Neural progenitor cell (in vitro differentiated cells): ENCODE measurements around the gene ZKSCAN4. TPM values are rescaled to one million over a fixed set of nuclear protein-coding genes. Genes with fewer than 3 reads are reported as not detected.
A peak's percentile ranks its signal among the peaks of the same experiment; 100 is the strongest.

Experiments
- DNase-seq: peaks from one replicate; pipeline ENCODE4 v3.0.0-alpha.2; 2016; ENCODE audit warnings: low spot score
- H2AFZ ChIP-seq: fragments of 200-600 bp; sonication (generic); replicated peaks from 2 replicates; pipeline ENCODE4 v1.6.1; 2016; ENCODE audit warnings: antibody characterized with exemption
- H3F3A ChIP-seq: fragments of 200-600 bp; sonication (generic); 2 replicates; pipeline ENCODE4 v1.6.1; 2016; ENCODE audit warnings: antibody characterized with exemption, low read depth
- H3K27ac ChIP-seq: fragments of 200-600 bp; sonication (generic); 2 replicates; pipeline ENCODE4 v1.5.1; 2016; ENCODE audit warnings: mild to moderate bottlenecking
- H3K27me3 ChIP-seq: fragments of 200-600 bp; sonication (generic); 2 replicates; pipeline ENCODE4 v1.6.1; 2016; ENCODE audit warnings: mild to moderate bottlenecking, moderate library complexity
- H3K36me3 ChIP-seq: fragments of 200-600 bp; sonication (generic); 2 replicates; pipeline ENCODE4 v1.5.1; 2016
- H3K4me1 ChIP-seq: fragments of 200-600 bp; sonication (generic); 2 replicates; pipeline ENCODE4 v1.6.1; 2016; ENCODE audit warnings: mixed run types
- H3K4me2 ChIP-seq: fragments of 200-600 bp; sonication (generic); 2 replicates; pipeline ENCODE4 v1.6.1; 2016
- H3K4me3 ChIP-seq: fragments of 200-600 bp; sonication (generic); 2 replicates; pipeline ENCODE4 v1.5.1; 2016
- H3K79me2 ChIP-seq: fragments of 200-600 bp; sonication (generic); 2 replicates; pipeline ENCODE4 v1.6.1; 2016; ENCODE audit warnings: low read depth
- H3K9ac ChIP-seq: fragments of 200-600 bp; sonication (generic); 2 replicates; pipeline ENCODE4 v1.6.1; 2016
- H3K9me3 ChIP-seq: fragments of 200-600 bp; sonication (generic); 2 replicates; pipeline ENCODE4 v1.5.1; 2016; ENCODE audit warnings: low read depth
- H4K20me1 ChIP-seq: fragments of 200-600 bp; sonication (generic); 2 replicates; pipeline ENCODE4 v1.6.1; 2016; ENCODE audit warnings: low read depth
- H3K27ac Mint-ChIP-seq: 3 replicates; pipeline ENCODE4 v1.8.0; 2021; ENCODE audit warnings: mixed read lengths
- H3K27me3 Mint-ChIP-seq: 2 replicates; pipeline ENCODE4 v1.8.0; 2022; ENCODE audit warnings: low read depth, mild to moderate bottlenecking, inconsistent platforms, moderate library complexity, mixed read lengths; ENCODE audit not compliant: insufficient read depth
- H3K36me3 Mint-ChIP-seq: 3 replicates; pipeline ENCODE4 v1.8.0; 2021; ENCODE audit warnings: mixed read lengths
- H3K4me1 Mint-ChIP-seq: 3 replicates; pipeline ENCODE4 v1.8.0; 2021; ENCODE audit warnings: mixed read lengths
- H3K4me3 Mint-ChIP-seq: 3 replicates; pipeline ENCODE4 v1.8.0; 2021; ENCODE audit warnings: mild to moderate bottlenecking, moderate library complexity, mixed read lengths
- H3K9me3 Mint-ChIP-seq: 3 replicates; pipeline ENCODE4 v1.8.0; 2020; ENCODE audit warnings: mixed read lengths
- EZH2 ChIP-seq: fragments of 200-600 bp; sonication (generic); IDR thresholded peaks from 2 replicates; pipeline ENCODE4 v1.6.1; 2017; ENCODE audit warnings: antibody characterized with exemption, mild to moderate bottlenecking, moderate library complexity
- EZH2phosphoT487 ChIP-seq: fragments of 200-600 bp; sonication (generic); IDR thresholded peaks from 2 replicates; pipeline ENCODE4 v1.6.1; 2017; ENCODE audit warnings: antibody characterized with exemption
- total RNA-seq: library from RNA; depleted of rRNA; stranded (reverse); fragments of >200 nt; gene quantifications from 2 replicates; pipeline ENCODE4 v1.2.3, GENCODE V29; 2015; ENCODE audit warnings: low replicate concordance
- TF ChIP-seq, protein P1 (sequence below): fragments of 200-600 bp; sonication (generic); IDR thresholded peaks from 2 replicates; pipeline ENCODE4 v1.5.1; 2017; ENCODE audit warnings: antibody characterized with exemption, mild to moderate bottlenecking

The ZKSCAN4 gene
- total RNA-seq, 1 donor from 2014 or later, result 5.9 TPM

DNA sequence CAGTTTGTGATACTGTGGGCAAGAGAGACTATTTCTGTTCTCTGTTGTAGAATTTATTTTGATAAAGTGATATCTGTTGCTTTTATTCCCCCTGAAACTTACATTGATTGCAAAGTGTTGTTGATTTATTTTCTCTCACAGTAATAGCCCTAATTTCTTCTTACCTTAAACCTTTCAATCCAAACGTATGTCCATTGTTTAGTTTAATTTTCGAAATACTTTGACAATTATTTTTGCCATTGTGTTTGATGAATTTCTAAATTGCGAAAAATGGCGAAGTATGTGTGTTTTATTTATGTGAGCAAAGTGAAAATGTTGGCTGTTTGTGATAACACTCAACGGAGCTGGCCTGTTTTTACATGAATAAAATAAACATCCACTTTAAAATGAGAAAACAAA, 14.5 kb upstream of the ZKSCAN4 start:
- peaks cover 2% of the 10 kb centered on the region for H3K4me1 Mint-ChIP-seq
- H3K27me3 ChIP-seq, result peaks cover 28% of the 10 kb centered on the region
- no peak overlapping the region for H3K27ac ChIP-seq
- H3K27ac Mint-ChIP-seq, result no peak overlapping the region
- TF ChIP-seq EZH2phosphoT487 (no peak), EZH2 (no peak)
- no peaks in the 10 kb centered on the region for H3K9me3 ChIP-seq
- no peaks in the 10 kb centered on the region for H4K20me1 ChIP-seq
- H3K27me3 Mint-ChIP-seq, result peaks cover 2% of the 10 kb centered on the region
- H3K4me2 ChIP-seq, result peak overlapping the region; percentile 89
- H3K4me1 ChIP-seq, result peaks cover 14% of the 10 kb centered on the region
- H3K36me3 ChIP-seq, result no peaks in the 10 kb centered on the region
- DNase-seq, result no peak
- peak overlapping the region; percentile 80 for H3K9ac ChIP-seq
- H3K4me3 ChIP-seq, result peak overlapping the region; percentile 70
- H3F3A ChIP-seq, result no peaks in the 10 kb centered on the region
- H3K36me3 Mint-ChIP-seq, result no peaks in the 10 kb centered on the region
- no peaks in the 10 kb centered on the region for H3K9me3 Mint-ChIP-seq
- no peak overlapping the region for H3K4me3 Mint-ChIP-seq
- peaks cover 43% of the 10 kb centered on the region for H3K79me2 ChIP-seq
- H2AFZ ChIP-seq, result peak overlapping the region; percentile 80

GRCh38 chr6:28264834-28265401, 12.8 kb upstream of the ZKSCAN4 start:
- peaks cover 22% of the 10 kb centered on the region for H3K4me1 ChIP-seq
- no peak overlapping the region for H2AFZ ChIP-seq
- H3K4me3 Mint-ChIP-seq, result no peak overlapping the region
- no peaks in the 10 kb centered on the region for H4K20me1 ChIP-seq
- no peaks in the 10 kb centered on the region for H3K36me3 Mint-ChIP-seq
- DNase-seq, result no peak
- peaks cover 5% of the 10 kb centered on the region for H3F3A ChIP-seq
- H3K9me3 ChIP-seq, result no peaks in the 10 kb centered on the region
- no peaks in the 10 kb centered on the region for H3K9me3 Mint-ChIP-seq
- TF ChIP-seq EZH2phosphoT487 (no peak), EZH2 (no peak)
- TF ChIP-seq, protein P1, sequence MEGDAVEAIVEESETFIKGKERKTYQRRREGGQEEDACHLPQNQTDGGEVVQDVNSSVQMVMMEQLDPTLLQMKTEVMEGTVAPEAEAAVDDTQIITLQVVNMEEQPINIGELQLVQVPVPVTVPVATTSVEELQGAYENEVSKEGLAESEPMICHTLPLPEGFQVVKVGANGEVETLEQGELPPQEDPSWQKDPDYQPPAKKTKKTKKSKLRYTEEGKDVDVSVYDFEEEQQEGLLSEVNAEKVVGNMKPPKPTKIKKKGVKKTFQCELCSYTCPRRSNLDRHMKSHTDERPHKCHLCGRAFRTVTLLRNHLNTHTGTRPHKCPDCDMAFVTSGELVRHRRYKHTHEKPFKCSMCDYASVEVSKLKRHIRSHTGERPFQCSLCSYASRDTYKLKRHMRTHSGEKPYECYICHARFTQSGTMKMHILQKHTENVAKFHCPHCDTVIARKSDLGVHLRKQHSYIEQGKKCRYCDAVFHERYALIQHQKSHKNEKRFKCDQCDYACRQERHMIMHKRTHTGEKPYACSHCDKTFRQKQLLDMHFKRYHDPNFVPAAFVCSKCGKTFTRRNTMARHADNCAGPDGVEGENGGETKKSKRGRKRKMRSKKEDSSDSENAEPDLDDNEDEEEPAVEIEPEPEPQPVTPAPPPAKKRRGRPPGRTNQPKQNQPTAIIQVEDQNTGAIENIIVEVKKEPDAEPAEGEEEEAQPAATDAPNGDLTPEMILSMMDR, result no peak
- peaks cover 34% of the 10 kb centered on the region for H3K27me3 ChIP-seq
- H3K27ac Mint-ChIP-seq, result no peak overlapping the region
- no peaks in the 10 kb centered on the region for H3K36me3 ChIP-seq
- H3K9ac ChIP-seq, result no peak overlapping the region
- H3K79me2 ChIP-seq, result peaks cover 27% of the 10 kb centered on the region
- peaks cover 2% of the 10 kb centered on the region for H3K4me1 Mint-ChIP-seq
- H3K4me3 ChIP-seq, result no peak overlapping the region
- H3K27me3 Mint-ChIP-seq, result no peaks in the 10 kb centered on the region
- H3K27ac ChIP-seq, result no peak overlapping the region
- H3K4me2 ChIP-seq, result no peak overlapping the region

DNA sequence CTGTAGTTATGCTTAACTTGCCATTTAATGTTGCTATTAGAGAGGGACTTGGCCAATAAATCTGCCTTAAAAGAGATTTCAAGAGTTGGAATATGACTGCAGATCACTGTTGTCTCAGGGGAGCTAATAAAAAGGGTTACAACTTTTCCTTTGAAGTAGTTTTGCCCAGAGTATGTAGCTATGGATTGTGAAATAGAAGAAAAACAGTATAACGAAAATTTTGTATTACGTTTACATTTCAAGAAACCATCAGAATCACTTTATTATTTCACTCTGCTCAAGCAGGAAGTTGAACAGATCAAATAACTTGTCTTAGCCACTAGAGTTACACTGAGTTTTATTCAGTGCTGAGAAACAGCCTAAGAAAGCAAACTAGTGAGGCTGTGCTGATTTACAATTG, 11.9 kb upstream of the ZKSCAN4 start:
- Histone ChIP-seq H3K4me2 (no peak overlapping the region), H3K4me1 (peaks cover 22% of the 10 kb centered on the region), H3K9ac (no peak overlapping the region), H3K27ac (no peak overlapping the region), H3F3A (peaks cover 9% of the 10 kb centered on the region), H4K20me1 (no peaks in the 10 kb centered on the region), H3K4me3 (no peak overlapping the region), H3K79me2 (peaks cover 18% of the 10 kb centered on the region), H3K9me3 (no peaks in the 10 kb centered on the region), H3K36me3 (no peaks in the 10 kb centered on the region), H3K27me3 (peaks cover 36% of the 10 kb centered on the region), H2AFZ (no peak overlapping the region)
- no peak overlapping the region for H3K4me3 Mint-ChIP-seq
- DNase-seq, result no peak
- no peaks in the 10 kb centered on the region for H3K36me3 Mint-ChIP-seq
- H3K9me3 Mint-ChIP-seq, result no peaks in the 10 kb centered on the region
- no peaks in the 10 kb centered on the region for H3K27me3 Mint-ChIP-seq
- no peak overlapping the region for H3K27ac Mint-ChIP-seq
- TF ChIP-seq EZH2phosphoT487, result no peak
- TF ChIP-seq EZH2, result no peak
- TF ChIP-seq, protein P1, result no peak
- H3K4me1 Mint-ChIP-seq, result no peaks in the 10 kb centered on the region
